GM06990 (cell line): Measurements from ENCODE around the gene BTG3.

ENCODE experiments used
- DNase-seq: peaks from one replicate; pipeline ENCODE4 v3.0.0-alpha.2; 2011; ENCODE audit not compliant: insufficient read length; ENCODE audit errors: extremely low read depth
- H3K27me3 ChIP-seq: replicated peaks from 2 replicates; pipeline ENCODE4 v1.6.0; 2011; ENCODE audit warnings: low read length; ENCODE audit not compliant: control insufficient read depth, insufficient read depth
- H3K36me3 ChIP-seq: 2 replicates; pipeline ENCODE4 v1.5.1; 2011; ENCODE audit warnings: low read length; ENCODE audit not compliant: control insufficient read depth, insufficient read depth
- H3K4me3 ChIP-seq: replicated peaks from 2 replicates; pipeline ENCODE4 v1.5.1; 2011; ENCODE audit warnings: low read depth, mild to moderate bottlenecking, control low read depth, low read length
- CTCF ChIP-seq: IDR thresholded peaks from 2 replicates; pipeline ENCODE4 v1.5.1; 2011; ENCODE audit warnings: low read length, control low read depth, mild to moderate bottlenecking, inconsistent platforms; ENCODE audit not compliant: insufficient read depth, poor library complexity, severe bottlenecking

Gene BTG3

GRCh38 chr21:17609681-17610080, 3.0 kb downstream of the BTG3 start:
- Histone ChIP-seq H3K4me3 (no peak overlapping the region), H3K36me3 (0 out of 2 replicates have a peak, but pooled peaks cover 1% of the 10 kb centered on the region), H3K27me3 (no peaks in the 10 kb centered on the region)
- DNase-seq: no peak
- no peak for TF ChIP-seq CTCF

- Histone ChIP-seq H3K36me3 (peaks cover 1% of the 10 kb centered on the region; the same call in 1 of the 2 replicates), H3K4me3 (no peak overlapping the region), H3K27me3 (no peaks in the 10 kb centered on the region)
- no peak for TF ChIP-seq CTCF
- DNase-seq: no peak
Measured at GRCh38 chr21:17607684-17608083, 5.0 kb downstream of the BTG3 start.

DNA sequence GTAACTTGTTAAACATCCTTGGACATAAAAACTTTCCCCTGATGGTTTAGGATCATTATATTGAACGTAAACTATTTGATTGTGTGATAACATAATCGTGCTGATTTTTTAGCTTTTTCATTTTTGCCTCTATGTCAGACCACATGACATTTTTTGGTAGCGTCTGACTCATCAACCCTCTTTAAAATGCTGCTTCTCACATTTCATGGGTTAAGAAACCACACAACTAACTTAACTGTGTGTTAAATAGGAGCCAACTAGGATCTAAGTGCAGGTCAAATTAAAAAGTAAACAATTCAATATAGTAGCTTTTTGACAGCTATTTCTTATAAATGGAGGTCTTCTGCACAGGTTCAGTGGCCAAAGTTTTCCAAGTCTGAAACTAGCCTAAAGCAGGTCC, 9.8 kb downstream of the BTG3 start:
- no peak for TF ChIP-seq CTCF
- no peak overlapping the region for H3K4me3 ChIP-seq
- no peaks in the 10 kb centered on the region for H3K27me3 ChIP-seq
- H3K36me3 ChIP-seq: no peaks in the 10 kb centered on the region; the same call in 1 of the 2 replicates
- DNase-seq: no peak

- DNase-seq: peak; percentile 17
Measured at GRCh38 chr21:17598437-17598836, 14.3 kb downstream of the BTG3 start.

DNA sequence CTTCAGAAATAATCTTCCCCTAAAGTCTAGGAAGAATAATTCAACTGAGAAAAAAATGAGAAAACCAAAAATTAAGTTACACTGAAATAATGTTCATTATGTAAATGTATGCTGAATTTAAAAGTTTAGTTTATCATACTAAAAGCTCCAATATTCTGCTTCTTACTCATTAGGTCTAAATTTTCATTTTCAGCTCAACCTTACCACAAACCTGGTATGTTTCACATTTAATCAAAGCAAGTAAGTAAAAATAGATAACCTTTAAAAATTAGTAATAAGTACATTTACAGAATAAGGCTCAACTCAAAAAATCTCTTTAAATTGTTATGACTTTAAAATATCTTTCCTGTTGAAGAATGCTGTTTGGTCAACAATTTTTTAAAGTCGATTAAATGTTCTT, 15.0 kb downstream of the BTG3 start:
- H3K36me3 ChIP-seq: no peaks in the 10 kb centered on the region; the same call in 1 of the 2 replicates
- TF ChIP-seq CTCF: no peak
- no peaks in the 10 kb centered on the region for H3K27me3 ChIP-seq
- no peak for DNase-seq
- no peak overlapping the region for H3K4me3 ChIP-seq

More at GRCh38 chr21:17598437-17598836, 14.3 kb downstream of the BTG3 start:
- H3K4me3 ChIP-seq: peak overlapping the region; percentile 44
- no peaks in the 10 kb centered on the region for H3K27me3 ChIP-seq
- H3K36me3 ChIP-seq: no peaks in the 10 kb centered on the region; the same call in 1 of the 2 replicates
- no peak for TF ChIP-seq CTCF

DNA sequence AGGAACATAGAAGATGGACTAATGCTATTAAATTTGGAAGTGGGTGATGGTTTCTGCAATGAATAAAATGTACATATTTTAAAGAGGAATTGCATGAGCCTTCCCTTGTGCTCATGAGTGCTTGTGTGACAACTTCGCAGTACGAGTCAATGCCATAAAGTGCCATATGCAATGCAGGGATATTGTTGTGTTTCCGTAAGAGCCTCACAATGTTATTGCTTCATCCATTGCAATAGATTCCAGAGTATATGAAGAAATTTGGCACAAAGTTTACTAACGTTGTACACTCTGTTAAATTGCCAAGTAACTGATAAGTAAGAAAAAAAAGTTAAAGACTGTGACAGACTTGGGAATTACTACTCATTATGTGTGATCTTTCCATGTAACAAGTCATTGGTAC, 22.3 kb downstream of the BTG3 start:
- Histone ChIP-seq H3K36me3 (no peaks in the 10 kb centered on the region; the same call in 1 of the 2 replicates), H3K27me3 (no peaks in the 10 kb centered on the region), H3K4me3 (no peak overlapping the region)
- no peak for TF ChIP-seq CTCF
- no peak for DNase-seq
